GM21526 (cell line): ENCODE results near the gene EVI2A.
A peak's percentile ranks its signal among the peaks of the same experiment; 100 is the strongest.
"Not testable (repeated sequence)": the region's sequence is repeated elsewhere in the genome, so short reads cannot be mapped to it uniquely, and the experiment has no call there.

Experiments used
- ATAC-seq: cut with Tn5 transposase; IDR thresholded peaks from one replicate; pipeline ENCODE4 v1.9.1; 2021; ENCODE audit warnings: moderate library complexity; ENCODE audit not compliant: unreplicated experiment, low FRiP score

EVI2A gene

GRCh38 chr17:31321481-31321880 lies at the start of gene EVI2A:
Gene EVI2A, minus strand, starts transcription at chr17:31321622. Its CDS starts 2,609 bp downstream, at chr17:31319013.
- peak; percentile 34 for ATAC-seq

- ATAC-seq: no peak
Observed at GRCh38 chr17:31369266-31369665, 47.8 kb upstream of the EVI2A start.

GRCh38 chr17:31366088-31366487 lies 44.7 kb upstream of the EVI2A start:
- ATAC-seq: no peak

GRCh38 chr17:31364012-31364411 lies 42.6 kb upstream of the EVI2A start:
- ATAC-seq: no peak

GRCh38 chr17:31357839-31358394 lies 36.5 kb upstream of the EVI2A start:
- no peak for ATAC-seq

- no peak for ATAC-seq
Observed at GRCh38 chr17:31357091-31357490, 35.7 kb upstream of the EVI2A start.

- no peak for ATAC-seq
Observed at GRCh38 chr17:31355935-31356334, 34.5 kb upstream of the EVI2A start.

GRCh38 chr17:31349454-31349853 lies 28.0 kb upstream of the EVI2A start:
- ATAC-seq: no peak

- not testable (repeated sequence) for ATAC-seq
Observed at GRCh38 chr17:31345191-31345747, 23.8 kb upstream of the EVI2A start.

- ATAC-seq: no peak
Observed at GRCh38 chr17:31339906-31340661, 18.7 kb upstream of the EVI2A start.

- no peak for ATAC-seq
Observed at GRCh38 chr17:31329221-31329620, 7.8 kb upstream of the EVI2A start.

- ATAC-seq: no peak
Observed at GRCh38 chr17:31328160-31328535, 6.7 kb upstream of the EVI2A start.

GRCh38 chr17:31327534-31328159 lies 6.2 kb upstream of the EVI2A start:
- no peak for ATAC-seq

- no peak for ATAC-seq
Observed at GRCh38 chr17:31323551-31323950, 2.1 kb upstream of the EVI2A start.

GRCh38 chr17:31321966-31322365 lies 544 bp upstream of the EVI2A start:
- ATAC-seq: no peak

- ATAC-seq: no peak
Observed at GRCh38 chr17:31320791-31321190, 631 bp downstream of the EVI2A start.

GRCh38 chr17:31320241-31320640 lies 1.2 kb downstream of the EVI2A start:
- ATAC-seq: no peak

- no peak for ATAC-seq
Observed at GRCh38 chr17:31318851-31319661, 2.4 kb downstream of the EVI2A start.

- no peak for ATAC-seq
Observed at GRCh38 chr17:31318298-31318801, 3.1 kb downstream of the EVI2A start.

GRCh38 chr17:31314782-31315100 lies 6.7 kb downstream of the EVI2A start:
- ATAC-seq: no peak
